GM18870 (cell line): ENCODE results near the gene XIRP2.

ENCODE experiments used
- ATAC-seq: cut with Tn5 transposase; IDR thresholded peaks from one replicate; pipeline ENCODE4 v1.9.1; 2021; ENCODE audit warnings: moderate library complexity; ENCODE audit not compliant: unreplicated experiment

Gene XIRP2

GRCh38 chr2:166888180-166888579 is at the start of gene XIRP2:
XIRP2 (plus strand) TSS chr2:166888480; CDS start chr2:166903483, 15,003 bp downstream.
- no peak for ATAC-seq

- ATAC-seq = no peak
Observed at GRCh38 chr2:166841152-166841551, 47.1 kb upstream of the XIRP2 start.

GRCh38 chr2:166841679-166842078 is 46.6 kb upstream of the XIRP2 start:
- ATAC-seq = no peak

GRCh38 chr2:166844111-166844510 is 44.2 kb upstream of the XIRP2 start:
- no peak for ATAC-seq

GRCh38 chr2:166862468-166863132 is 25.7 kb upstream of the XIRP2 start:
- no peak for ATAC-seq

- no peak for ATAC-seq
Observed at GRCh38 chr2:166867874-166868514, 20.3 kb upstream of the XIRP2 start.

GRCh38 chr2:166870346-166870745 is 17.9 kb upstream of the XIRP2 start:
- ATAC-seq = no peak

GRCh38 chr2:166881177-166881576 is 7.1 kb upstream of the XIRP2 start:
- no peak for ATAC-seq

GRCh38 chr2:166882851-166883250 is 5.4 kb upstream of the XIRP2 start:
- ATAC-seq = no peak

GRCh38 chr2:166891727-166892126 is 3.4 kb downstream of the XIRP2 start:
- ATAC-seq = no peak

GRCh38 chr2:166892397-166892796 is 4.1 kb downstream of the XIRP2 start:
- no peak for ATAC-seq

- no peak for ATAC-seq
Observed at GRCh38 chr2:166895243-166895642, 7.0 kb downstream of the XIRP2 start.

- no peak for ATAC-seq
Observed at GRCh38 chr2:166897666-166898065, 9.4 kb downstream of the XIRP2 start.

GRCh38 chr2:166899676-166900075 is 11.4 kb downstream of the XIRP2 start:
- no peak for ATAC-seq

- no peak for ATAC-seq
Observed at GRCh38 chr2:166900700-166901099, 12.4 kb downstream of the XIRP2 start.

GRCh38 chr2:166901336-166901735 is 13.1 kb downstream of the XIRP2 start:
- ATAC-seq = no peak

GRCh38 chr2:166916987-166917386 is 28.7 kb downstream of the XIRP2 start:
- ATAC-seq = no peak

GRCh38 chr2:166917415-166917814 is 29.1 kb downstream of the XIRP2 start:
- ATAC-seq = no peak

GRCh38 chr2:166921261-166921896 is 33.1 kb downstream of the XIRP2 start:
- ATAC-seq = no peak

GRCh38 chr2:166924967-166925366 is 36.7 kb downstream of the XIRP2 start:
- no peak for ATAC-seq

GRCh38 chr2:166926657-166927056 is 38.4 kb downstream of the XIRP2 start:
- ATAC-seq = no peak

GRCh38 chr2:166932032-166932431 is 43.8 kb downstream of the XIRP2 start:
- ATAC-seq = no peak
